SK-N-SH (cell line): Measurements from ENCODE around the gene RS1. TPM values are rescaled to one million over a fixed set of nuclear protein-coding genes. Genes with fewer than 3 reads are reported as not detected.

Source experiments
- CTCF ChIA-PET: fragments of 300-600, 350-600 bp; formaldehyde crosslinking; extraction: SDS; loops from one replicate; lab custom pipeline; 2021; lab: Yijun Ruan, JAX
- POLR2A ChIA-PET: fragments of 350-600 bp; sonication (Branson Sonifier 250); formaldehyde crosslinking; extraction: SDS; loops from one replicate; lab custom pipeline; 2020; ENCODE audit warnings: antibody characterized with exemption, inconsistent platforms; lab: Yijun Ruan, JAX
- DNase-seq: peaks from one replicate; pipeline ENCODE4 v3.0.0; 2012
- H2AFZ ChIP-seq: fragments of 200-600 bp; sonication (generic); 2 replicates; pipeline ENCODE4 v1.8.1; 2016; ENCODE audit warnings: antibody characterized with exemption, mild to moderate bottlenecking, low read depth
- H3F3A ChIP-seq: fragments of 200-600 bp; sonication (generic); replicated peaks from 2 replicates; pipeline ENCODE3; 2016; ENCODE audit warnings: antibody characterized with exemption, mild to moderate bottlenecking; ENCODE audit not compliant: insufficient read depth
- H3K27ac ChIP-seq, 2 experiments: fragments of 200-500 bp in 1 of 2; fragments of 200-600 bp in 1 of 2; sonication (Bioruptor generic) in 1 of 2; sonication (generic), shearing (Covaris generic) in 1 of 2; 2 replicates each; pipeline versions ENCODE4 v1.5.1 to v1.6.1; 2014 to 2016; ENCODE audit warnings: low read depth in 2 of 2, inconsistent platforms in 1 of 2, low read length in 1 of 2, mild to moderate bottlenecking in 1 of 2, mixed read lengths in 1 of 2
- H3K27me3 ChIP-seq: fragments of 200-600 bp; sonication (generic), shearing (Covaris generic); 2 replicates; pipeline ENCODE4 v1.6.1; 2016; ENCODE audit warnings: mixed run types; ENCODE audit not compliant: insufficient read depth
- H3K36me3 ChIP-seq, 2 experiments: fragments of 200-500 bp in 1 of 2; fragments of 200-600 bp in 1 of 2; sonication (Bioruptor generic) in 1 of 2; sonication (generic) in 1 of 2; replicated peaks in 1 of 2; 2 replicates each; pipeline versions ENCODE3 to v1.5.1; 2014 to 2016; ENCODE audit warnings: low read length in 1 of 2, mild to moderate bottlenecking in 1 of 2; ENCODE audit not compliant: insufficient read depth in 2 of 2, control insufficient read depth in 1 of 2
- H3K4me1 ChIP-seq, 2 experiments: fragments of 200-500 bp in 1 of 2; fragments of 200-600 bp in 1 of 2; sonication (Bioruptor generic) in 1 of 2; sonication (generic), shearing (Covaris generic) in 1 of 2; 2 replicates each; pipeline versions ENCODE4 v1.5.1 to v1.6.1; 2014 to 2016; ENCODE audit warnings: low read depth in 1 of 2, low read length in 1 of 2, mixed run types in 1 of 2; ENCODE audit not compliant: insufficient read depth in 2 of 2, control insufficient read depth in 1 of 2
- H3K4me2 ChIP-seq: fragments of 200-600 bp; sonication (generic), shearing (Covaris generic); 2 replicates; pipeline ENCODE4 v1.6.1; 2017; ENCODE audit warnings: mixed run types
- H3K4me3 ChIP-seq, 2 experiments: fragments of 200-500 bp in 1 of 2; fragments of 200-600 bp in 1 of 2; sonication (Bioruptor generic) in 1 of 2; sonication (generic), shearing (Covaris generic) in 1 of 2; 2 replicates each; pipeline versions ENCODE4 v1.5.1 to v1.8.1; 2014 to 2016; ENCODE audit warnings: low read depth in 2 of 2, inconsistent platforms in 1 of 2, low read length in 1 of 2, mild to moderate bottlenecking in 1 of 2, mixed read lengths in 1 of 2, moderate library complexity in 1 of 2
- H3K79me2 ChIP-seq: fragments of 200-600 bp; sonication (generic); 2 replicates; pipeline ENCODE4 v1.8.1; 2017; ENCODE audit warnings: mild to moderate bottlenecking; ENCODE audit not compliant: insufficient read depth
- H3K9ac ChIP-seq: fragments of 200-600 bp; sonication (generic); 2 replicates; pipeline ENCODE4 v1.6.1; 2017; ENCODE audit warnings: mixed run types
- H3K9me2 ChIP-seq: fragments of 200-600 bp; sonication (generic); 2 replicates; pipeline ENCODE4 v1.6.1; 2017; ENCODE audit warnings: mixed run types
- H3K9me3 ChIP-seq: fragments of 200-600 bp; sonication (generic); 2 replicates; pipeline ENCODE4 v1.6.1; 2017; ENCODE audit warnings: mixed run types, mild to moderate bottlenecking, moderate library complexity
- H4K20me1 ChIP-seq: fragments of 200-600 bp; sonication (generic); 2 replicates; pipeline ENCODE4 v1.6.1; 2017; ENCODE audit warnings: mild to moderate bottlenecking, mixed run types; ENCODE audit not compliant: insufficient read depth
- CHD2 ChIP-seq: fragments of 150-350 bp; IDR thresholded peaks from 2 replicates; pipeline ENCODE4 v1.6.1; 2018; ENCODE audit warnings: low read length; ENCODE audit not compliant: partially characterized antibody
- ELF1 ChIP-seq: IDR thresholded peaks from 2 replicates; pipeline ENCODE4 v1.4.0; 2012
- EP300 ChIP-seq, 2 experiments: IDR thresholded peaks; 2 replicates each; pipeline versions ENCODE4 v1.4.0 to v1.6.1; 2012; ENCODE audit warnings: borderline replicate concordance in 1 of 2, low read depth in 1 of 2, low read length in 1 of 2
- EZH2phosphoT487 ChIP-seq: fragments of 200-600 bp; sonication (generic); IDR thresholded peaks from 2 replicates; pipeline ENCODE4 v1.6.1; 2017; ENCODE audit warnings: low read depth, mixed run types, mild to moderate bottlenecking, antibody characterized with exemption, moderate library complexity, borderline replicate concordance
- FOXJ3 ChIP-seq: sonication (generic); formaldehyde crosslinking; IDR thresholded peaks from 2 replicates; pipeline ENCODE4 v1.5.1; 2020; ENCODE audit warnings: mild to moderate bottlenecking, missing genetic modification reagents
- FOXM1 ChIP-seq: IDR thresholded peaks from 2 replicates; pipeline ENCODE4 v1.4.0; 2012; ENCODE audit warnings: low read depth, mild to moderate bottlenecking
- GABPA ChIP-seq: IDR thresholded peaks from 2 replicates; pipeline ENCODE4 v1.4.0; 2012; ENCODE audit warnings: low read depth, mild to moderate bottlenecking
- GATA2 ChIP-seq: sonication (generic); formaldehyde crosslinking; IDR thresholded peaks from 2 replicates; pipeline ENCODE4 v1.5.0; 2020; ENCODE audit warnings: mild to moderate bottlenecking, missing genetic modification reagents
- POLR2AphosphoS5 ChIP-seq: IDR thresholded peaks from 2 replicates; pipeline ENCODE4 v1.6.1; 2012; ENCODE audit warnings: low read depth, low read length
- RAD21 ChIP-seq: IDR thresholded peaks from 2 replicates; pipeline ENCODE4 v1.6.1; 2012; ENCODE audit warnings: mild to moderate bottlenecking, low read length
- RFX5 ChIP-seq: IDR thresholded peaks from 2 replicates; pipeline ENCODE4 v1.6.1; 2012; ENCODE audit warnings: mild to moderate bottlenecking, improper control_type of control experiment, low read length
- RXRA ChIP-seq: IDR thresholded peaks from 2 replicates; pipeline ENCODE4 v1.4.0; 2012; ENCODE audit warnings: low read depth, mild to moderate bottlenecking, borderline replicate concordance
- SMC3 ChIP-seq: IDR thresholded peaks from 2 replicates; pipeline ENCODE4 v1.6.1; 2012; ENCODE audit warnings: low read depth, low read length, improper control_type of control experiment
- YY1 ChIP-seq: IDR thresholded peaks from 2 replicates; pipeline ENCODE4 v1.4.0; 2012; ENCODE audit warnings: low read depth, mild to moderate bottlenecking
- WGBS: methylation state at CpG from one replicate; pipeline ENCODE4 v1.1.6; 2017; ENCODE audit warnings: low lambda C conversion rate; 5-methylcytosine and 5-hydroxymethylcytosine counted together
- polyA plus RNA-seq, 3 experiments: library from polyadenylated mRNA; depleted of rRNA; stranded (reverse); fragments of >200 nt; gene quantifications; 2 replicates each; pipeline ENCODE4 v1.2.3, GENCODE V29; 2012
- TF ChIP-seq, protein P1 (sequence below): fragments of 150-350 bp; IDR thresholded peaks from 2 replicates; pipeline ENCODE4 v1.6.1; 2016; ENCODE audit warnings: mild to moderate bottlenecking, low read depth, low read length
- TF ChIP-seq, protein P2 (sequence below): IDR thresholded peaks from 2 replicates; pipeline ENCODE4 v1.4.0; 2012; ENCODE audit warnings: low read depth, borderline replicate concordance
- TF ChIP-seq, protein P3 (sequence below): fragments of 200-600 bp; sonication (generic); IDR thresholded peaks from 2 replicates; pipeline ENCODE4 v1.6.1; 2017; ENCODE audit warnings: antibody characterized with exemption, mild to moderate bottlenecking, moderate library complexity
- TF ChIP-seq, protein P4 (sequence below): IDR thresholded peaks from 2 replicates; pipeline ENCODE4 v1.6.1; 2012; ENCODE audit warnings: mild to moderate bottlenecking, low read depth, low read length, moderate library complexity
- TF ChIP-seq, protein P5 (sequence below): IDR thresholded peaks from 2 replicates; pipeline ENCODE4; 2012

The RS1 gene
- polyA plus RNA-seq, 1 of the 3 experiments (the other 2 are of a cell fraction), result not detected

DNA sequence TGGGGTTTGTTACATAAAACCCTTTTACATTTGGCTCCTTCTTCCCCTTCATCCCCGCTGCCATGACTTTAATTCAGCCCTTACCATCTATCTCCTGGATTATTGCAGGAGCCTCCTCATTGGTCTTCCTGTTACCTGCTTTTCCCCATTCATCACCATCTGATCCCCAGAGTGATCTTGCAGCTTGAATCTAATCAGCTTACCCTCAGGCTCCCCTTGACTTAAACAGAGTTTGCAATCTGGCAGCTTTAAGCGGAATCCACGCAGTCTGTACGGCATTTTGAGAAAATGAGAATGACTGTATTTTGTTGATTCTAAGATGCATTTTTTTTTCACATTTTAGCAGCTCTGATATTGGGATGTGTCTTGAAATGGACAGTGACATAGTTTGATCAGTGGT lies 20.6 kb upstream of the RS1 start:
- Histone ChIP-seq H3F3A (no peaks in the 10 kb centered on the region), H3K36me3 (no peaks in the 10 kb centered on the region), H3K9me3 (no peaks in the 10 kb centered on the region), H3K9ac (no peak overlapping the region), H3K4me2 (no peak overlapping the region), H3K4me3 (no peak overlapping the region), H3K79me2 (no peaks in the 10 kb centered on the region), H3K4me1 (peaks cover 0 to 10% of the 10 kb centered on the region in 2 experiments; a peak in 2 of 4 replicates), H2AFZ (no peak overlapping the region), H4K20me1 (no peaks in the 10 kb centered on the region), H3K9me2 (no peaks in the 10 kb centered on the region), H3K27me3 (no peaks in the 10 kb centered on the region), H3K27ac (peak overlapping the region in 1 of 2 experiments; percentile 77; a peak in 2 of 4 replicates)
- ChIA-PET CTCF (interaction anchor here (0.9 to 1.2 kb wide), 2 partner anchors 13 kb away, joined by 3 to 5 read pairs; no protein-coding TSS in a partner anchor), POLR2A (no interaction called here)
- TF ChIP-seq, protein P1, sequence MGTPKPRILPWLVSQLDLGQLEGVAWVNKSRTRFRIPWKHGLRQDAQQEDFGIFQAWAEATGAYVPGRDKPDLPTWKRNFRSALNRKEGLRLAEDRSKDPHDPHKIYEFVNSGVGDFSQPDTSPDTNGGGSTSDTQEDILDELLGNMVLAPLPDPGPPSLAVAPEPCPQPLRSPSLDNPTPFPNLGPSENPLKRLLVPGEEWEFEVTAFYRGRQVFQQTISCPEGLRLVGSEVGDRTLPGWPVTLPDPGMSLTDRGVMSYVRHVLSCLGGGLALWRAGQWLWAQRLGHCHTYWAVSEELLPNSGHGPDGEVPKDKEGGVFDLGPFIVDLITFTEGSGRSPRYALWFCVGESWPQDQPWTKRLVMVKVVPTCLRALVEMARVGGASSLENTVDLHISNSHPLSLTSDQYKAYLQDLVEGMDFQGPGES, result no peak
- TF ChIP-seq, protein P2, sequence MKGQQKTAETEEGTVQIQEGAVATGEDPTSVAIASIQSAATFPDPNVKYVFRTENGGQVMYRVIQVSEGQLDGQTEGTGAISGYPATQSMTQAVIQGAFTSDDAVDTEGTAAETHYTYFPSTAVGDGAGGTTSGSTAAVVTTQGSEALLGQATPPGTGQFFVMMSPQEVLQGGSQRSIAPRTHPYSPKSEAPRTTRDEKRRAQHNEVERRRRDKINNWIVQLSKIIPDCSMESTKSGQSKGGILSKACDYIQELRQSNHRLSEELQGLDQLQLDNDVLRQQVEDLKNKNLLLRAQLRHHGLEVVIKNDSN, result no peak
- TF ChIP-seq, protein P3, sequence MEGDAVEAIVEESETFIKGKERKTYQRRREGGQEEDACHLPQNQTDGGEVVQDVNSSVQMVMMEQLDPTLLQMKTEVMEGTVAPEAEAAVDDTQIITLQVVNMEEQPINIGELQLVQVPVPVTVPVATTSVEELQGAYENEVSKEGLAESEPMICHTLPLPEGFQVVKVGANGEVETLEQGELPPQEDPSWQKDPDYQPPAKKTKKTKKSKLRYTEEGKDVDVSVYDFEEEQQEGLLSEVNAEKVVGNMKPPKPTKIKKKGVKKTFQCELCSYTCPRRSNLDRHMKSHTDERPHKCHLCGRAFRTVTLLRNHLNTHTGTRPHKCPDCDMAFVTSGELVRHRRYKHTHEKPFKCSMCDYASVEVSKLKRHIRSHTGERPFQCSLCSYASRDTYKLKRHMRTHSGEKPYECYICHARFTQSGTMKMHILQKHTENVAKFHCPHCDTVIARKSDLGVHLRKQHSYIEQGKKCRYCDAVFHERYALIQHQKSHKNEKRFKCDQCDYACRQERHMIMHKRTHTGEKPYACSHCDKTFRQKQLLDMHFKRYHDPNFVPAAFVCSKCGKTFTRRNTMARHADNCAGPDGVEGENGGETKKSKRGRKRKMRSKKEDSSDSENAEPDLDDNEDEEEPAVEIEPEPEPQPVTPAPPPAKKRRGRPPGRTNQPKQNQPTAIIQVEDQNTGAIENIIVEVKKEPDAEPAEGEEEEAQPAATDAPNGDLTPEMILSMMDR, result no peak
- no peak for TF ChIP-seq FOXM1
- TF ChIP-seq EP300 (IDR thresholded peaks at IDR 0.05; ENCODE audit: borderline replicate concordance in 1 of 2, low read depth in 1 of 2, low read length in 1 of 2), result no peak
- no peak for TF ChIP-seq SMC3
- no peak for TF ChIP-seq EZH2phosphoT487
- TF ChIP-seq FOXJ3, result no peak
- no peak for TF ChIP-seq CHD2
- TF ChIP-seq GABPA, result no peak
- TF ChIP-seq, protein P4, sequence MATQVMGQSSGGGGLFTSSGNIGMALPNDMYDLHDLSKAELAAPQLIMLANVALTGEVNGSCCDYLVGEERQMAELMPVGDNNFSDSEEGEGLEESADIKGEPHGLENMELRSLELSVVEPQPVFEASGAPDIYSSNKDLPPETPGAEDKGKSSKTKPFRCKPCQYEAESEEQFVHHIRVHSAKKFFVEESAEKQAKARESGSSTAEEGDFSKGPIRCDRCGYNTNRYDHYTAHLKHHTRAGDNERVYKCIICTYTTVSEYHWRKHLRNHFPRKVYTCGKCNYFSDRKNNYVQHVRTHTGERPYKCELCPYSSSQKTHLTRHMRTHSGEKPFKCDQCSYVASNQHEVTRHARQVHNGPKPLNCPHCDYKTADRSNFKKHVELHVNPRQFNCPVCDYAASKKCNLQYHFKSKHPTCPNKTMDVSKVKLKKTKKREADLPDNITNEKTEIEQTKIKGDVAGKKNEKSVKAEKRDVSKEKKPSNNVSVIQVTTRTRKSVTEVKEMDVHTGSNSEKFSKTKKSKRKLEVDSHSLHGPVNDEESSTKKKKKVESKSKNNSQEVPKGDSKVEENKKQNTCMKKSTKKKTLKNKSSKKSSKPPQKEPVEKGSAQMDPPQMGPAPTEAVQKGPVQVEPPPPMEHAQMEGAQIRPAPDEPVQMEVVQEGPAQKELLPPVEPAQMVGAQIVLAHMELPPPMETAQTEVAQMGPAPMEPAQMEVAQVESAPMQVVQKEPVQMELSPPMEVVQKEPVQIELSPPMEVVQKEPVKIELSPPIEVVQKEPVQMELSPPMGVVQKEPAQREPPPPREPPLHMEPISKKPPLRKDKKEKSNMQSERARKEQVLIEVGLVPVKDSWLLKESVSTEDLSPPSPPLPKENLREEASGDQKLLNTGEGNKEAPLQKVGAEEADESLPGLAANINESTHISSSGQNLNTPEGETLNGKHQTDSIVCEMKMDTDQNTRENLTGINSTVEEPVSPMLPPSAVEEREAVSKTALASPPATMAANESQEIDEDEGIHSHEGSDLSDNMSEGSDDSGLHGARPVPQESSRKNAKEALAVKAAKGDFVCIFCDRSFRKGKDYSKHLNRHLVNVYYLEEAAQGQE, result no peak
- TF ChIP-seq, protein P5, sequence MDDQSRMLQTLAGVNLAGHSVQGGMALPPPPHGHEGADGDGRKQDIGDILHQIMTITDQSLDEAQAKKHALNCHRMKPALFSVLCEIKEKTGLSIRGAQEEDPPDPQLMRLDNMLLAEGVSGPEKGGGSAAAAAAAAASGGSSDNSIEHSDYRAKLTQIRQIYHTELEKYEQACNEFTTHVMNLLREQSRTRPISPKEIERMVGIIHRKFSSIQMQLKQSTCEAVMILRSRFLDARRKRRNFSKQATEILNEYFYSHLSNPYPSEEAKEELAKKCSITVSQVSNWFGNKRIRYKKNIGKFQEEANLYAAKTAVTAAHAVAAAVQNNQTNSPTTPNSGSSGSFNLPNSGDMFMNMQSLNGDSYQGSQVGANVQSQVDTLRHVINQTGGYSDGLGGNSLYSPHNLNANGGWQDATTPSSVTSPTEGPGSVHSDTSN, result no peak
- no peak for TF ChIP-seq RFX5
- no peak for TF ChIP-seq POLR2AphosphoS5
- TF ChIP-seq YY1, result no peak
- TF ChIP-seq RXRA, result no peak
- TF ChIP-seq ELF1, result no peak
- TF ChIP-seq GATA2 (CRISPR knock-in tag), result no peak
- TF ChIP-seq RAD21, result no peak
- DNase-seq, result no peak
- WGBS, result 52% methylated on average over 4 of the region's 4 CpGs
